ENCODE measurements around the gene MUSTN1. TPM values are rescaled to one million over a fixed set of nuclear protein-coding genes. Genes with fewer than 3 reads are reported as not detected.
A peak's percentile ranks its signal among the peaks of the same experiment; 100 is the strongest.

Gene MUSTN1
- total RNA-seq, 1 donor from 2014 or later, result not detected

DNA sequence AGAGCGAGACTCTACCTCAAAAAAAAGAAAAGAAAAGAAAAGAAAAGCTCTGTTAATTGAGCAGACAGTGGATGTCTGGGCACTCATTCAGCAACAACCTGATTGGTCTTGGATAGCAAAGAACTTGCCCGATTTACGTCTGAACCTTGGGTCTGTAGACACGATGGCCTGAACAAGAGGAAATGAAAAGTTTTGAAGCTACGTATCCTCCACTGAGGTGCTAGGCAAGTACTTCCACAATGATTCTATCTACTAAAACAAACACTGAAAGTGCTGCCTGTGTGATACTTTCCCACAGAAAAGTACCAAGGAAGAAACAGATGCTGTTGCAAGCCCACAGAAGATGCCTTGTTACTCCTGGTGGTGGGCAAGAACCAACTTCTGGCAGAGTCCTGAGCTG, 21.8 kb upstream of the MUSTN1 start:
- Mint-ChIP-seq H3K27me3 (no peaks in the 10 kb centered on the region), H3K4me1 (ENCODE audit: low read depth) (no peaks in the 10 kb centered on the region), H3K4me3 (ENCODE audit: low read depth) (no peak overlapping the region), H3K27ac (no peak overlapping the region), H3K36me3 (ENCODE audit: insufficient read depth) (no peaks in the 10 kb centered on the region), H3K9me3 (ENCODE audit: low read depth) (no peaks in the 10 kb centered on the region)
- no peak for DNase-seq (ENCODE audit: low spot score, unreplicated experiment)
- TF ChIP-seq, protein P1, sequence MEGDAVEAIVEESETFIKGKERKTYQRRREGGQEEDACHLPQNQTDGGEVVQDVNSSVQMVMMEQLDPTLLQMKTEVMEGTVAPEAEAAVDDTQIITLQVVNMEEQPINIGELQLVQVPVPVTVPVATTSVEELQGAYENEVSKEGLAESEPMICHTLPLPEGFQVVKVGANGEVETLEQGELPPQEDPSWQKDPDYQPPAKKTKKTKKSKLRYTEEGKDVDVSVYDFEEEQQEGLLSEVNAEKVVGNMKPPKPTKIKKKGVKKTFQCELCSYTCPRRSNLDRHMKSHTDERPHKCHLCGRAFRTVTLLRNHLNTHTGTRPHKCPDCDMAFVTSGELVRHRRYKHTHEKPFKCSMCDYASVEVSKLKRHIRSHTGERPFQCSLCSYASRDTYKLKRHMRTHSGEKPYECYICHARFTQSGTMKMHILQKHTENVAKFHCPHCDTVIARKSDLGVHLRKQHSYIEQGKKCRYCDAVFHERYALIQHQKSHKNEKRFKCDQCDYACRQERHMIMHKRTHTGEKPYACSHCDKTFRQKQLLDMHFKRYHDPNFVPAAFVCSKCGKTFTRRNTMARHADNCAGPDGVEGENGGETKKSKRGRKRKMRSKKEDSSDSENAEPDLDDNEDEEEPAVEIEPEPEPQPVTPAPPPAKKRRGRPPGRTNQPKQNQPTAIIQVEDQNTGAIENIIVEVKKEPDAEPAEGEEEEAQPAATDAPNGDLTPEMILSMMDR (IDR thresholded peaks at IDR 0.05; ENCODE audit: unreplicated experiment), result no peak

DNA sequence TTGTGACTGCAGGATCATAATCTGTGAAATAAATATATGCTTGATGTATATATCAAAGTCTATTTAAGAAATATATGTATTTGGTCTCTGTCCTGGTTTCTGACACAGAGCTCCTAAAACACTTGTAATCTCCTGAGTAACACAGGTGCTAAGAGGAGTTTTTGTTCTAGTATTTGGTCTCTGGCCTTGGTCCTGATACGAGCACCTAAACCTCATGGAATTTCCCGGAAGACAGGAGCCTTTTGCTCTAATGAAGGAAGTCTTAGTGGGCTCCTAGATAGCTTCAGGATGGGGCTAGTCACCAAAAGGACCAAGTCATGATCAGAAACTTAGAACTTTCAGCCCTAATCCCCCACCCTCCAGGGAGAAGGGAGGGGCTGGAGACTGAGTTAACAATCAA, 19.2 kb upstream of the MUSTN1 start:
- TF ChIP-seq, protein P1 (IDR thresholded peaks at IDR 0.05; ENCODE audit: unreplicated experiment), result no peak
- H3K9me3 Mint-ChIP-seq (ENCODE audit: low read depth), result no peaks in the 10 kb centered on the region
- no peaks in the 10 kb centered on the region for H3K4me1 Mint-ChIP-seq (ENCODE audit: low read depth)
- no peak overlapping the region for H3K4me3 Mint-ChIP-seq (ENCODE audit: low read depth)
- no peaks in the 10 kb centered on the region for H3K36me3 Mint-ChIP-seq (ENCODE audit: insufficient read depth)
- no peak for DNase-seq (ENCODE audit: low spot score, unreplicated experiment)
- H3K27ac Mint-ChIP-seq, result no peak overlapping the region
- H3K27me3 Mint-ChIP-seq, result no peaks in the 10 kb centered on the region

DNA sequence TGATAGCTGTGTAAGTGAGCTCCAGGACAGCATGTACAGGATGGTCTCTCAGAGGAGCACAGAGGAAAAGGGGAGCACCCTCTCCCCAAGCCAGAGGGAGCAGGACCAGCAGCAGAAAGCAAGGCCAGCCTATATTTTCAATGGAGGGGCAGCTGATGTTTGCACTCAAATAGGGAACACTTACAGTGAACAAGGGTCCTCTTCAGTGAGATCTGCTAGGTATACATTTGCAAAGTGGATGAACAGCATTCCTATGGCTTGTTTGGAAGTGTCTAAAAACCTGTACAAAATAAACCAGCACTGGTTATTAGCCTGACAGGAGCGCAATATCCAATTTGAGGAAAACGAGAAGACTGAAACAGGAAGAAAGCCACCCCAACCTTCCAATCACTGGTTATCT, 17.6 kb upstream of the MUSTN1 start:
- Mint-ChIP-seq H3K27ac (no peak overlapping the region), H3K4me1 (ENCODE audit: low read depth) (no peaks in the 10 kb centered on the region), H3K9me3 (ENCODE audit: low read depth) (no peaks in the 10 kb centered on the region)

DNA sequence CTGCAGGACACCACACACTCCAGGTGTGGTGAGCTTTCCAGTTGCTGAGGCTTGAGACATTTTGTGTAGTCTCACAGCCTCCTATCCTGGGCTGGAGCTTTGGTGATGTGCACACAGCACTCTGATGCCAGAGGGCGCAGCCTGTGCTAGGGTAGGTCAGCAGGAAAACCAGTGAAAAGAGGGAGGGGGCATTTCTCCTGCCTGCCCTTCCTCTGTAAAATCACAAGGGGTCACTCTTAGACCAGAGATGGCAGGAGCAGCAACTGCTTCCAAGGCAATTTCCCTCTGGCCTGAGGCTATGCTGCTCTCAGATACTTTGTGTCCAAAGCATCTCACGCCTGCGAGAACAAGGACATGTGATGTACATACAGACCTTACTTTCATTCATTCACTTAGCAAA, 16.5 kb upstream of the MUSTN1 start:
- DNase-seq (ENCODE audit: low spot score, unreplicated experiment), result peak; percentile 33
- no peaks in the 10 kb centered on the region for H3K27me3 Mint-ChIP-seq
- no peak overlapping the region for H3K27ac Mint-ChIP-seq
- TF ChIP-seq, protein P1 (IDR thresholded peaks at IDR 0.05; ENCODE audit: unreplicated experiment), result peak; percentile 71
- no peaks in the 10 kb centered on the region for H3K4me1 Mint-ChIP-seq (ENCODE audit: low read depth)
- no peaks in the 10 kb centered on the region for H3K9me3 Mint-ChIP-seq (ENCODE audit: low read depth)
- no peak overlapping the region for H3K4me3 Mint-ChIP-seq (ENCODE audit: low read depth)
- no peaks in the 10 kb centered on the region for H3K36me3 Mint-ChIP-seq (ENCODE audit: insufficient read depth)

More for the DNA sequence above, 17.6 kb upstream of the MUSTN1 start:
- no peak overlapping the region for H3K4me3 Mint-ChIP-seq (ENCODE audit: low read depth)
- TF ChIP-seq, protein P1 (IDR thresholded peaks at IDR 0.05; ENCODE audit: unreplicated experiment), result no peak
- DNase-seq (ENCODE audit: low spot score, unreplicated experiment), result no peak
- no peaks in the 10 kb centered on the region for H3K27me3 Mint-ChIP-seq
- no peaks in the 10 kb centered on the region for H3K36me3 Mint-ChIP-seq (ENCODE audit: insufficient read depth)

- no peaks in the 10 kb centered on the region for H3K27me3 Mint-ChIP-seq
- H3K4me1 Mint-ChIP-seq (ENCODE audit: low read depth), result no peaks in the 10 kb centered on the region
- H3K27ac Mint-ChIP-seq, result no peak overlapping the region
- DNase-seq (ENCODE audit: low spot score, unreplicated experiment), result no peak
- no peaks in the 10 kb centered on the region for H3K9me3 Mint-ChIP-seq (ENCODE audit: low read depth)
- H3K36me3 Mint-ChIP-seq (ENCODE audit: insufficient read depth), result no peaks in the 10 kb centered on the region
- TF ChIP-seq, protein P1 (IDR thresholded peaks at IDR 0.05; ENCODE audit: unreplicated experiment), result no peak
- no peak overlapping the region for H3K4me3 Mint-ChIP-seq (ENCODE audit: low read depth)
Observed at GRCh38 chr3:52849656-52850055, 14.8 kb upstream of the MUSTN1 start.
